ENCODE measurements around the gene ATN1. TPM values are rescaled to one million over a fixed set of nuclear protein-coding genes. Genes with fewer than 3 reads are reported as not detected.

ATN1 gene
- total and polyA plus RNA-seq, 2 of the 8 experiments (the other 6 are each of a cell fraction or from before 2014, with no cell fraction given): 20.6 to 73.4 TPM

DNA sequence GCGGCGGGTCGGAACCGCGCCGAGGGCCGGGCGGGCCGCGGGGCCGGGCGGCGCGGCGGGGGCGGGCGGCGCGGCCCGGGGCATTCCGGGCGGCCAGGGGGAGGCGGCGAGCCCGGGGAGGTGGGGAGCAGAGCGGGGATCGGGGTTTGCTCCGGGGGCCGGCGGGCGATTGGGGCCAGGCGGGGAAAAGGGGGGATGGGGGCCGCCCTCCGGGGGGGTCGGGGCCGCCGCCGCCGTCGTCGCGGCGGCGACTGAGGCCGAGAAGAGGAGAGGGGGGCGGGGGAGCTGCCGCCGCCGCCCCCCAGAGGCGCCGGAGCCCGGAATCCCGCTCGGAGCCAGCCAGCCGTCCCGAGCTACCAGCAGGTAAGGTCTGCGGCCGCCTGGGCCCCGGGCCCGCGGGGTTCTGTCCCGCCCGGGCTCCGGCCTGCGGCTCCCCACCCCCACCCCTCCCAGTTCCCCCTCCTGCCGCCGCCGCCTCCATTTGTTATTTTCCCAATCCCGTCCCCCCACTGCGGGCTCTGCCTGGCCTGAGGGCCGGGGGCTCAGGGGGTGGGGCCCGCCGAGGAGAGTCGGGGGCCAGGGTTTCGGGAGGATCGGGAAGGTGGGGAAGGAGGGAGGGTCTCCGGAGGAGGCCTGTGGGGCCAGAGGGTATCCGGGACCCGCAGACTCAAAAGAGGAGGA lies 403 bp downstream of the ATN1 start:
- Histone ChIP-seq H4K5ac (ENCODE audit: insufficient read length, low read depth, low read length) (peak overlapping the region; percentile 3), H2BK120ac (replicated peaks; ENCODE audit: low read depth, low read length) (no peak overlapping the region), H2BK5ac (ENCODE audit: low read depth, low read length) (peak overlapping the region; percentile 71), H4K8ac (ENCODE audit: extremely low read depth, insufficient read depth, low read length) (no peak overlapping the region), H2AK5ac (ENCODE audit: low read depth, low read length) (no peak overlapping the region), H3K9ac (replicated peaks in 1 of 4; ENCODE audit: extremely low read depth in 1 of 4, low read depth in 3 of 4, low read length in 3 of 4) (peak overlapping the region; percentile 64 to 91 (median 69); a peak in 6 of 7 replicates), H3K9me3 (ENCODE audit: insufficient read depth in 2 of 2, low read depth in 1 of 2, low read length in 1 of 2) (no peaks in the 10 kb centered on the region), H2BK15ac (ENCODE audit: low read length) (no peak overlapping the region), H3K27me3 (replicated peaks in 1 of 4; ENCODE audit: control insufficient read depth in 3 of 4, extremely low read depth in 1 of 4, insufficient read depth in 3 of 4, low read length in 3 of 4) (no peaks in the 10 kb centered on the region), H3K4me3 (ENCODE audit: extremely low read depth in 1 of 4, insufficient read depth in 2 of 4, low read depth in 3 of 4, low read length in 4 of 4) (peak overlapping the region; percentile 90 to 99 (median 92)), H3K36me3 (ENCODE audit: control insufficient read depth in 2 of 4, insufficient read depth in 4 of 4, low read length in 3 of 4) (peaks cover 0 to 10% (median 2%) of the 10 kb centered on the region in 4 experiments; a peak in 5 of 8 replicates), H2AFZ (ENCODE audit: low read length) (no peak overlapping the region), H3K79me2 (ENCODE audit: control insufficient read depth in 1 of 2, insufficient read depth in 2 of 2, low read length in 2 of 2) (peaks cover 27 to 39% of the 10 kb centered on the region in 2 experiments), H3K56ac (replicated peaks; ENCODE audit: insufficient read length, low read depth, low read length) (peak overlapping the region; percentile 65), H3K14ac (ENCODE audit: insufficient read length) (no peak overlapping the region), H4K91ac (replicated peaks; ENCODE audit: insufficient read length, low read length) (no peak overlapping the region), H3K79me1 (ENCODE audit: low read depth, low read length) (peaks cover 10% of the 10 kb centered on the region), H4K20me1 (replicated peaks in 1 of 2; ENCODE audit: control insufficient read depth in 1 of 2, insufficient read depth in 2 of 2, low read length in 2 of 2) (peaks cover 15 to 20% of the 10 kb centered on the region in 2 experiments), H2BK12ac (ENCODE audit: low read depth, low read length) (no peak overlapping the region), H3K18ac (ENCODE audit: extremely low read depth, low read length) (peak overlapping the region; percentile 51), H3K4ac (replicated peaks; ENCODE audit: insufficient read length, low read depth, low read length) (no peak overlapping the region), H3K23ac (ENCODE audit: insufficient read length) (no peak overlapping the region), H3K27ac (ENCODE audit: low read depth, low read length) (peak overlapping the region; percentile 15; the same call in 1 of the 2 replicates), H2BK20ac (ENCODE audit: low read length) (no peak overlapping the region), H3K4me2 (ENCODE audit: insufficient read depth in 1 of 2, low read depth in 2 of 2, low read length in 2 of 2) (peak overlapping the region; percentile 84 to 100), H3K4me1 (replicated peaks in 1 of 4; ENCODE audit: control insufficient read depth in 3 of 4, insufficient read depth in 4 of 4, low read length in 3 of 4) (peaks cover 13 to 31% (median 17%) of the 10 kb centered on the region in 4 experiments), H3K23me2 (ENCODE audit: low read depth, low read length) (peaks cover 28% of the 10 kb centered on the region)
- FAIRE-seq (no peak), DNase-seq (ENCODE audit: low read depth in 1 of 2, low spot score in 2 of 2) (no peak)
- 0% methylated on average over 5 of the region's 79 CpGs; no CpG with 5 or more reads in 1 of the 2 experiments for WGBS, 2 experiments (ENCODE audit: extremely low coverage in 1 of 2, insufficient coverage in 1 of 2, insufficient read length in 1 of 2, insufficient replicate concordance in 2 of 2, low coverage in 1 of 2, low lambda C conversion rate in 2 of 2, missing lambda C conversion rate in 1 of 2)
- TF ChIP-seq HDAC6 (IDR thresholded peaks at IDR 0.05; ENCODE audit: low read depth, low read length): no peak
- TF ChIP-seq TAF1 (IDR thresholded peaks at IDR 0.05; ENCODE audit: low read depth, low read length): 0 out of 2 replicates have a peak, but pooled peaks have one; percentile 13
- peak; percentile 25 for TF ChIP-seq TAF7 (optimal IDR thresholded peaks at IDR 0.05; ENCODE audit: borderline replicate concordance, low read depth, low read length)
- TF ChIP-seq TBP (IDR thresholded peaks at IDR 0.05; ENCODE audit: low read depth, low read length): no peak
- CTCF ChIA-PET (ENCODE audit: partially characterized antibody): interaction anchor here (1.0 to 20.2 kb wide), 5 partner anchors 12 to 217 kb away, joined by 3 to 253 read pairs (median 36); partner anchors contain the start of genes C12orf57, LRRC23, RNU7-1 and SPSB2
- POLR2A ChIA-PET (ENCODE audit: partially characterized antibody): interaction anchor here (0.8 to 44.0 kb wide), 8 partner anchors 14 to 392 kb away, joined by 3 to 1596 read pairs (median 115); partner anchors contain the start of genes C12orf57, EMG1, ENO2 and GNB3

All from H1 (cell line).